NCI-H510A treated with DMSO at 0.1 percent for 48 hours (cell line): ENCODE data around the gene SRA1.

Experiments
- DNase-seq: peaks from one replicate; lab custom pipeline; 2025; lab: John Stamatoyannopoulos, UW

Gene SRA1

DNA sequence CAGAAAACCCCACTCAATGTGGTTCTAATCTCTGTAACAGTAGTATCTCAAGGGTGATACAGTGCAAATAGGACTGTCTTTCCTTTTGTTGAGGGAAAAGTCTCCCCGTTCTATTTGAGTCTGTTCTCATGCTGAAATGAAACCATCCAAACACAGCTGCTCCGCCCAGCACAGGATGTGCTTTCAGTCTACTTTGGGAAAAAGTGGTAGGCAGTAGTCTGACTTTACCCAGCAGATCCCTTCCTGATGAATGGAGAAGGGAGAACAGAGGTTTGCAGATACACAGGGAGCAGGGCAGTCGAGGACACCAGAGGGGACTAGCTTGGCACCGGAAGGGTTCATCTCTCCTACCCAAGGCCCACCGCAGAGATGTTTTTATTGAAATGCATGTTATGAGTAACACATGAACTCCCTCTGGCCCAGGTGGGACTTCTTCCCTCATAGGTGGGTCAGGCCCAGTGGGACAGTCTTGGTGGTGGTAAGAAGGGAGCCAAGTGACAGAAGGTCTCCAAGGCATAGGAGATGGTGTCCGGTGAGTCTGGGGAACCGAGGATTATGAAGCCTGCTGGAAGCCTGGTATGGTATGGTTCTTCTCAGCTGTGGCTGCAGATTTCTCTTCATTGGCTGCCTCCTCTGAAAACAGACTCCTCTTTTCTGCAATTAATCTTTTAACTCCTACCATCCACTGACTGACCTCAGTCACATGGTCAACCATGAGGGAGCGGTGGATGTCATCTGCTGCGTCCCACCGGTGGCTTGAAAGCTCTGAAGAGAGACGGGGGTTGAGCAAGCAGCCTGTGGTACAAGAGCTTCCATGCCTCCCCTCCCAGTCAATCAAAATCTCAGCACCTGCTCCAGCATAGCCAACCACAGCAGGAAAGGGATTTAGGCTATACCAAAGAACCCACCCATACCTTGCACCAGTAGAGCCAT is 6.9 kb downstream of the SRA1 start:
- DNase-seq, result no peak

DNA sequence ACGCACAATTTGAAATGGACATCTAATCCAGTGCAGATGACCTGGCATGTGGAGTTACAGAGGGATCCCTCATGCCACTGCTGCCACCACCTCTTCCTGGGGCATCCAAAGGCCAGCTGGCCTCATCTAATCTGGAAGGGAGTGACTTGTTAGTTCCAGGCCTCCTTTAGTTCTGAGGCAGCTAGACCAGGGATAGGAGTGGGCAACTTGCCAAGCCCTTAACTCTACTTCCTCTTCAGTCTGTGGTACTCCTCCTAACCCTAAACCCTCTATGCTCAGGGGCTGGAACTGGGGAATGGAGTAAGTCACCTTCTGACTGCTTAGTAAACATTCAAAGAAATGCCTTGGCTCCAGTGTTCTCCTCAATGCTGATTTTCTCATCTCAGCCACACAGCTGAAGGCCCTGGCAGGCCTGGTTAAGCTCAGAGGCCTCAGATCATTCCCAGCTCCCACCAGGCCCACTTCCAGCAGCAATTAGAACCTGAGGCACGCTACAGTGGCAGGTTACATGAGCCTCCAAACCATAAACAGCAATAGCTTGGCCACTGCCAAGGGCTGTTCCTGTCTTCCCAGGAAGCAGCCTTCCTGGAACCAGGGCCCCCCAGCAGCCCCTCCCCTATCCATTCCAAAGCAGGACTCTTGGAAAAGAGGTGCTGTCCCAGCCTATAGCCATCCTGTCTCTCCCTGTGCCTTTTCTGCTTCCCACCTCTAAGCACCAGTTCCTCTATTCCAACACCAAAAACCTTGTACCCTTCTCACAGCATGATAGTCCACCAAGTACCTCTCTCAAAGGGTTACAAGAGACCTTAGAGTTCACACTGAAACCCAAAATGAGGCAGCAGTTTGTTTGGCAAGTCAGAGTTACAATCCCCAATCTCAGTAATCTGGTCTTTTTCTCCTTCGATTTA is 7.8 kb downstream of the SRA1 start:
- DNase-seq, result no peak

DNA sequence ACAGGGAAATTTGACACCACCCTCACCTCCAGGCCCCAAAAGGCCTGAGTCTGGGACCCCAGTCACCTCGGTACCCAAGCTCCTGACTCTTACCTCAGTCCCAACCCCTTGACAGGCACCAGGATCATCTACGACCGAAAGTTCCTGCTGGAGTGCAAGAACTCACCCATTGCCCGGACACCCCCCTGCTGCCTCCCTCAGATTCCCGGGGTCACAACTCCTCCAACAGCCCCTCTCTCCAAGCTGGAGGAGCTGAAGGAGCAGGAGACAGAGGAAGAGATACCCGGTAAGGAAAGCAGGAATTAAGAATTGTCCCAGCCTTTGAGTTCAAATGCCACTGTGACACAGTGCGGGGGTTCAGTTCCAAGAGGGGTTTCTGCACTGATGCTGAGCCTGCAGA is 8.5 kb downstream of the SRA1 start:
- no peak for DNase-seq

DNA sequence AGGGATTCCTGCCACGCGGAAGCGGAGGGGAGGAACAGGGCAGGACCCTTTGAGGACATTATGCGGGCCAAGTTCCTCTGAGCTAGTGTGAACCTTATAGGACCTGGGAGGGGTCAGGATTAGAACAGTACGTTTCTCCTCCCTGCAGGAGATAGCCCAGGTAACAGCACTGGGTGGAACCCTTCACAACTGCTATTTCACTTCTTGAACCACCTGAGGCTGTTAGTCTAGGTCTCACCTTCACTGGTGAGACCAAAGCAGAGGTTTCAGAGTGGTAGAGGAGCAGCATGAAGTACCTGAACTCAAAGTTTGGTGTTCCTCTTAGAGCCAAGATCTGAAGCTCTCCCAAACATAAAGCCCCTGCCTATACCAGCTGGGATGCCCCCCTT is 9.0 kb downstream of the SRA1 start:
- DNase-seq, result no peak

DNA sequence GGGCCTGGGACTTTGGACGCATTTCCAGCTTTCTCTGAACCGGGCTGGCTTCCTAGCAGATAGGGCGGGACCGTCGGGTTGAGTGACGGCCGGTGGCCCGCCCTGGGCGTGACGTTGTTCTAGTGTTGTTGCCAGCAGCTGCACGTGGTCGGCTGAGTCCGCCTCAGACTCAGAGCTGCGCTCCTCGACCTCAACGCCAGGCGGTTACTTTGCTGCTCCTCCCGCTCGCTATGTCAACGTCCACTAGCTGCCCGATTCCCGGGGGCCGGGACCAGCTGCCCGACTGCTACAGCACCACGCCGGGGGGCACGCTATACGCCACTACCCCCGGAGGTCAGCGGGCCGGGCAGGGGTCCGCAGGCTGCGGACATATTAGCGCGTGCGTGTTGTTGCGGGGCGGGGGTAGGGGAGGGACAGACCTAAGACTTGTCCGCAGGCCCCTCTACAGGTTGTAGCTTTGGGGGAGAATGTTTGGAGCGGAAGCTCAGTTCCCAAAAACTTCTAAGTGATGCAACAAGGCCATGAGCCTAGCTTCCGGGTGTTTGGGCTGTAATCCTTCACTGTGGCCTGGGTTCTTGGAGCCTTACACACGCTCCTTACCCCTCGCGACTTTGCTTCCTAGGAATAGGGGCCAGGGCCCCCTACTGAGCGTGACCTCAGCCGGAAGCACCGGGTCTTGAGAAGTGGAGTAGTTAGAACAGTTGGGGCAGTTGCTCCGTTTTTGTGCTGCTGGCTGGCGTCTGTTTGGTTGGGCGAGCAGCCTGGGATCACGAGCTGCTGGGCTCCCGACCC is 9.6 kb downstream of the SRA1 start, which contains the start of gene EIF4EBP3:
EIF4EBP3 (plus strand) TSS at position 155 of the 792 bp plus-strand sequence; CDS start at position 231, 76 bp downstream.
- peak; percentile 71 for DNase-seq

DNA sequence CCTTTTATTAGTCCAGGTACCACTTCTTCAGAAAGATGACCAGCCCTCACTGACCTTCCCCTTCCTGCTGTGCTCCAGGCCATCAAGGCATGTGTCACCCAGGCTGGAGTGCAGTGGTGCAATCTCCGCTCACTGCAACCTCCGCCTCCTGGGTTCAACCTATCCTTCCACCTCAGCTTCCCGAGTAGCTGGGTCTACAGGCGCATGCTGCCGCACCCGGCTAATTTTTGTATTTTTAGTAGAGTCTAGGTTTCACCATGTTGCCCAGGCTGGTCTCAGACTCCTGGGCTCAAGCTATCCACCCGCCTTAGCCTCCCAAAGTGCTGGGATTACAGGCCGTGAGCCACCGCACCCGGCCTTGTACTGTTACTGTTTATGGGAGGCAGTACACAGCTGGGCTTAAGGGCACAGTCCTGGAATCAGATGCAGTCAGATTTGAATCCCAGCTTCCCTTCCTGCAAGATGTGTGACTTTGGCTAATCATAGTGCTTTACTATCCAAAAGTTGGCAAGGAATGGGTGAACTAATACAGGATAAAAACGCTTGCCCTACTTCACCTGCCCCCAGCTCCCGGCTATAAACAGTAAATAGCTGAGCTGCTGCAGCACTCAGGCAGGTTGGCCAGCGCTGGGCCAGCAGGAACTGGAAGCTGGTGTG is 10.3 kb downstream of the SRA1 start:
- DNase-seq, result no peak

DNA sequence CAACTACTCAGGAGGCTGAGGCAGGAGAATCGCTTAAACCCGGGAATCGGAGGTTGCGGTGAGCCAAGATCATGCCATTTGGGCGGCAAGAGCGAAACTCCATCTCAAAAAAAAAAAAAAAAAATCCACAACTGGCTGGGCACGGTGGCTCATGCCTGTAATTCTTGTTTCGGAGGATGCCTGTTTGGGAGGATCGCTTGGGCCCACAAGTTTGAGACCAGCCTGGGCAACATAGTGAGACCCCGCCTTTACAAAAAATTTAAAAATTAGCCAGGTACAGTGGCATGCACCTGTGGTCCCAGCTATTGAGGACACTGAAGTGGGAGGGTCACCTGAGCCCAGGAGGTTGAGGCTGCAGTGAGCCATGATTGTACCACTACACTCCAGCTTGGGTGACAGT is 11.7 kb downstream of the SRA1 start:
- DNase-seq, result no peak

DNA sequence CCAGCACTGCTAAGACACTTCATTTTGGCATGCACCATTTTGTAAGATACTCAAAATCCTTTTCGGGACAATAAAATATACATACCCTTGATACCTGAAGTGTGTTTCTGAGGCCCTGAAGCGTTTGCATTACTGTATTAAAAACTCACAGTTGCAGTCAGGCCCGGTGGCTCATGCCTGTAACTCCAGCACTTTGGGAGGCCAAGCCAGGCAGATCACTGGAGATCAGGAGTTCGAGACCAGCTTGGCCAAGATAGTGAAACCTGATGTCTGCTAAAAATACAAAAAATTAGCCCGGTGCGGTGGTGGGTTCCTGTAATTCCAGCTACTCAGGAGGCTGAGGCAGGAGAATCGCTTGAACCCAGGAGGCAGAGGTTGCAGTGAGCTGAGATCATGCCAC is 12.3 kb downstream of the SRA1 start:
- DNase-seq, result no peak

DNA sequence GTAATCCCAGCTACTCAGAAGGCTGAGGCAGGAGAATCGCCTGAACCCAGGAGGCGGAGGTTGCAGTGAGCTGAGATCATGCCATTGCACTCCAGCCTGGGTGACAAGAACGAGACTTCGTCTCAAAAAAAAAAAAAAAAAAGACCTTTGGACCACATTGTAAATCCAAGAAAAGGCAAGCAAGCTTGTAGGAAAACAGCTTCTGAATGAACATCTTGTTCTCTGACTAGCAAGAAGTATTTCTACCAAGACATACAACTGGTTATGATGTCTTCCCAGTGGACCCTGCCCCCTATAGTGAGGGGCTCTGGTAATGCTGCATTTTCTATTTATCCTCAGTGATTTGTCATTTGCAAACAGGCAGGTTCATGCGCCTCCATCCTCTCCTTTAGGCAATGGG is 14.3 kb downstream of the SRA1 start:
- DNase-seq, result no peak

DNA sequence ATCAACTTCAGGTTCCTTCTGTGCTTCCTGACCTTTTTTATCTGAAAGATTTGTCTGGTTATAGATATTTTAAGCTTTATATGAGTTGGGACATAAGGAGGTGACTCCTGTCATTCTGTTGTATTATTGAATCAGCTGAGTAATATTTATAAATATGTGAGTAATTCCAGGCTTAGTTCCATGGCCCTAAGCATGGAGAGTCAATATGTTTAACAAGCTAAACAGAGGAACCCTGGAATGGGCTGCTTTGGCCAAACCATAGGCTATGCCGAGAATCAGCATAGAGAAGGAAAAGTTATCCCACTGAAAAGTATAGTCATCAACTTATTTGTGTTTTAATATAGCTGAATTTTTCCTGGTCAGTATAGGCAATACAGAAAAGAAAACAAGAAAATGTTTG is 17.0 kb downstream of the SRA1 start:
- no peak for DNase-seq

DNA sequence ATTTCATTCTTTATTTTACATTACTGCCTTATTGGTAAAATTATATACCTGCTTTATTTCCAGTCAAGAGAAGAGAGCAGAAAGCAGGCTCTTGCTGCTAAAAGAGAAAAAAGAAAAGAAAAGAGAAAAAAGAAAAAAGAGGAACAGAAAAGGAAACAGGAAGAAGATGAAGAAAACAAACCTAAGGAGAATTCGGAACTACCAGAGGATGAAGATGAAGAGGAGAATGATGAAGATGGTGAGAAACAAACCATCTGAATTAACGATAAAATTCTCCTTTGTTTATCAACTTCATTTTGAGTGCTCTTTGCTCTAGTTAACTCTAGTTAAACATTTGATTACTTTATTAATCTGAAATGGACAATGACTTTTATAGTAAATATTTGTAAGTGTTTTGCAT is 33.3 kb downstream of the SRA1 start:
- DNase-seq, result no peak

DNA sequence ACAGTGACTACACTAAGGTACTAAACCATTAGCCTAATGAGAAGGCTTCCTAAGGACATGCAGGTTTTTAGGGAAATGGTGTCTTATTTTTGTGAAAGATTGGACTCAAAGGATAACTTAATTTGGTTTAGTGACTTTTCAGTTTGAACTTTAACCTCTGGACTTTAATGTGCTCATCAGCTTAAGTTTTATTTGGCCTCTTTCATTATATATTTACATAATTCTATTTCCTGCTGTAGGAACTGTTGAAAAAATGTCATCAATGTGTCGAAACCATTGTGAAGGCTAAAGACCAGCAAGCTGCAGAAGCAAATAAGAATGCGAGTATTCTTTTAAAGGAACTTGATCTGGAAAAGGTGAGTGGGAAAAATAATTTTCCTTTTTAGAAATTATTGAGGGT is 44.1 kb downstream of the SRA1 start:
- no peak for DNase-seq

DNA sequence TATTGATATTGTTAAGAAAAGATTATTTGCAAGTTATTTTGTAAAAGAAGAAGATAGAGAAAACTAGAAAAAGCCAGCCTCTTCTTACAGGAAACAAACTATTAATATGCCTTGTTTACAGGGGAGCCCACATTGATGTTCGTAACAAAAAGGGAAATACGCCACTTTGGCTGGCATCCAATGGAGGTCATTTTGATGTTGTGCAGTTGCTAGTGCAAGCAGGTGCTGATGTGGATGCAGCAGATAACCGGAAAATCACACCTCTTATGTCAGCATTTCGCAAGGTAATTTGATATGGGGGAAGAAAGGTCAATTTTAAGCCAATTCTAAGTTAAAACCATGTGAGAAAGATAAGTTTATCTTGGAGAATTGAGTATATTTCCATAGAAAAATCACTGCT is 47.4 kb downstream of the SRA1 start:
- DNase-seq, result no peak

DNA sequence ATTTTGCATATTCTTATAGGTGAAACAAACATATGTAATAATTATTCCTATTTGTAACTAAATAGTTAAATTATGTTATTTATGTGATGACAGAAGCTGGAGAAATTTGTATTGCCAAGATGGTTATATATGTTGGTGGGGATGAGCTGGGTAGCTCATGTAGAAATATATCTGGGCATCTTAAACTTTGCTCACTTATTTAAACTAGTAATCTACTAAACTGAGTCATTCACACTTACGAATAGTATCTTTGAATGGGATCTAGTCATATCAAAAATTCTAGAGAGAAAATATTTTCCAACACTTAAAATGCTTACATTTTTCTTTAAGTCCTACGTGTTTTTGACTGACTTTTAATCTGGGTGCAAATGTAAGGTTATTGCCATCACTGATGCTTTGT is 54.4 kb downstream of the SRA1 start:
- no peak for DNase-seq
